ENCODE measurements around the gene TAF6L. TPM values are rescaled to one million over a fixed set of nuclear protein-coding genes. Genes with fewer than 3 reads are reported as not detected.
A peak's percentile ranks its signal among the peaks of the same experiment; 100 is the strongest.

TAF6L gene
- total and polyA plus RNA-seq, 2 donors (not counting 1 experiment from before 2014, with no cell fraction given): 28.2 to 48.2 TPM

GRCh38 chr11:62788991-62789390 lies 17.8 kb downstream of the TAF6L start:
- ChIA-PET POLR2A (interaction anchor here (0.7 to 3.7 kb wide), 8 partner anchors 17 to 67 kb away, joined by 3 to 22 read pairs (median 4); partner anchors contain the start of genes POLR2G, STX5, TEX54 and WDR74), CTCF (interaction anchor here (0.7 to 7.2 kb wide), 3 partner anchors 75 to 822 kb away, joined by 3 to 101 read pairs (median 39); partner anchors contain the start of genes FTH1 and SLC3A2)
- peaks cover 40% of the 10 kb centered on the region for H3K79me2 ChIP-seq (ENCODE audit: control insufficient read depth, insufficient read depth, low read length)
- H3K27ac Mint-ChIP-seq: peak overlapping the region; percentile 71
- no peaks in the 10 kb centered on the region for H3K27me3 Mint-ChIP-seq
- peak overlapping the region; percentile 91 for H3K4me3 Mint-ChIP-seq
- peaks cover 15% of the 10 kb centered on the region for H4K20me1 ChIP-seq (ENCODE audit: control insufficient read depth, insufficient read depth, low read length, poor library complexity, severe bottlenecking)
- H3K4me1 Mint-ChIP-seq: peaks cover 54% of the 10 kb centered on the region
- no peak overlapping the region for H3K4me3 ChIP-seq (ENCODE audit: control extremely low read depth in 1 of 5, extremely low read depth in 1 of 5, insufficient read depth in 1 of 5, low read depth in 2 of 5, low read length in 4 of 5)
- 88% methylated on average over 1 of the region's 5 CpGs for WGBS (ENCODE audit: insufficient coverage)
- peaks cover 33 to 41% of the 10 kb centered on the region in 2 donors for H3K4me1 ChIP-seq (ENCODE audit: control insufficient read depth in 2 of 2, insufficient read depth in 2 of 2, low read length in 2 of 2)
- TF ChIP-seq, protein P1, sequence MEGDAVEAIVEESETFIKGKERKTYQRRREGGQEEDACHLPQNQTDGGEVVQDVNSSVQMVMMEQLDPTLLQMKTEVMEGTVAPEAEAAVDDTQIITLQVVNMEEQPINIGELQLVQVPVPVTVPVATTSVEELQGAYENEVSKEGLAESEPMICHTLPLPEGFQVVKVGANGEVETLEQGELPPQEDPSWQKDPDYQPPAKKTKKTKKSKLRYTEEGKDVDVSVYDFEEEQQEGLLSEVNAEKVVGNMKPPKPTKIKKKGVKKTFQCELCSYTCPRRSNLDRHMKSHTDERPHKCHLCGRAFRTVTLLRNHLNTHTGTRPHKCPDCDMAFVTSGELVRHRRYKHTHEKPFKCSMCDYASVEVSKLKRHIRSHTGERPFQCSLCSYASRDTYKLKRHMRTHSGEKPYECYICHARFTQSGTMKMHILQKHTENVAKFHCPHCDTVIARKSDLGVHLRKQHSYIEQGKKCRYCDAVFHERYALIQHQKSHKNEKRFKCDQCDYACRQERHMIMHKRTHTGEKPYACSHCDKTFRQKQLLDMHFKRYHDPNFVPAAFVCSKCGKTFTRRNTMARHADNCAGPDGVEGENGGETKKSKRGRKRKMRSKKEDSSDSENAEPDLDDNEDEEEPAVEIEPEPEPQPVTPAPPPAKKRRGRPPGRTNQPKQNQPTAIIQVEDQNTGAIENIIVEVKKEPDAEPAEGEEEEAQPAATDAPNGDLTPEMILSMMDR (IDR thresholded peaks at IDR 0.05): no peak
- no peak for TF ChIP-seq EZH2 (IDR thresholded peaks at IDR 0.05; ENCODE audit: borderline replicate concordance, insufficient read depth, low read depth, low read length, poor library complexity, severe bottlenecking)
- no peak overlapping the region for H2AFZ ChIP-seq (ENCODE audit: insufficient read depth, low read depth, low read length, poor library complexity, severe bottlenecking)
- peaks cover 0 to 32% of the 10 kb centered on the region in 2 experiments for H3K36me3 ChIP-seq (replicated peaks in 1 of 2; ENCODE audit: control extremely low read depth in 1 of 2, control insufficient read depth in 1 of 2, extremely low read depth in 1 of 2, insufficient read depth in 2 of 2, low read length in 1 of 2)
- H3K27ac ChIP-seq (ENCODE audit: low read length in 2 of 2): peak overlapping the region in 1 of 2 donors; percentile 32
- no peaks in the 10 kb centered on the region for H3K9me3 ChIP-seq (ENCODE audit: control extremely low read depth in 1 of 3, control insufficient read depth in 2 of 3, insufficient read depth in 1 of 3, low read length in 2 of 3)
- H3K27me3 ChIP-seq (replicated peaks in 1 of 4; ENCODE audit: control extremely low read depth in 1 of 4, control insufficient read depth in 3 of 4, insufficient read depth in 4 of 4, low read length in 3 of 4): no peaks in the 10 kb centered on the region
- H3K9me3 Mint-ChIP-seq (ENCODE audit: insufficient read depth): no peaks in the 10 kb centered on the region
- no peak for ATAC-seq (ENCODE audit: low read depth)
- H3K4me2 ChIP-seq (replicated peaks; ENCODE audit: low read depth, low read length, poor library complexity, severe bottlenecking): no peak overlapping the region
- no peak overlapping the region for H3K9ac ChIP-seq (ENCODE audit: low read length)
- DNase-seq: no peak
- intact Hi-C loops (cut with micrococcal nuclease): loop anchor here (10.0 kb wide), 1 partner anchor 394 kb away; no protein-coding TSS in a partner anchor

GRCh38 chr11:62789576-62789975 lies 18.4 kb downstream of the TAF6L start:
- no peak overlapping the region for H3K27ac ChIP-seq (ENCODE audit: low read length in 2 of 2)
- CTCF ChIA-PET: interaction anchor here (0.5 to 7.2 kb wide), 4 partner anchors 33 to 91 kb away, joined by 3 to 101 read pairs (median 23); partner anchors contain the start of gene SLC3A2
- no peak overlapping the region for H3K9ac ChIP-seq (ENCODE audit: low read length)
- DNase-seq: no peak
- H3K4me2 ChIP-seq (replicated peaks; ENCODE audit: low read depth, low read length, poor library complexity, severe bottlenecking): no peak overlapping the region
- Mint-ChIP-seq H3K9me3 (ENCODE audit: insufficient read depth) (no peaks in the 10 kb centered on the region), H3K27ac (peak overlapping the region; percentile 71), H3K4me1 (peaks cover 54% of the 10 kb centered on the region), H3K4me3 (peak overlapping the region; percentile 91), H3K27me3 (no peaks in the 10 kb centered on the region)
- peaks cover 15% of the 10 kb centered on the region for H4K20me1 ChIP-seq (ENCODE audit: control insufficient read depth, insufficient read depth, low read length, poor library complexity, severe bottlenecking)
- ATAC-seq (ENCODE audit: low read depth): no peak
- no peak overlapping the region for H3K4me3 ChIP-seq (ENCODE audit: control extremely low read depth in 1 of 5, extremely low read depth in 1 of 5, insufficient read depth in 1 of 5, low read depth in 2 of 5, low read length in 4 of 5)
- H3K36me3 ChIP-seq (replicated peaks in 1 of 2; ENCODE audit: control extremely low read depth in 1 of 2, control insufficient read depth in 1 of 2, extremely low read depth in 1 of 2, insufficient read depth in 2 of 2, low read length in 1 of 2): peaks cover 0 to 38% of the 10 kb centered on the region in 2 experiments
- intact Hi-C loops (cut with micrococcal nuclease): loop anchor here (10.0 kb wide), 1 partner anchor 395 kb away; no protein-coding TSS in a partner anchor
- WGBS (ENCODE audit: insufficient coverage): 86% methylated on average over 3 of the region's 3 CpGs
- POLR2A ChIA-PET: interaction anchor here (0.6 to 3.7 kb wide), 10 partner anchors 17 to 66 kb away, joined by 3 to 22 read pairs (median 4); partner anchors contain the start of genes POLR2G, STX5, TEX54 and WDR74
- no peak overlapping the region for H2AFZ ChIP-seq (ENCODE audit: insufficient read depth, low read depth, low read length, poor library complexity, severe bottlenecking)
- H3K4me1 ChIP-seq (ENCODE audit: control insufficient read depth in 2 of 2, insufficient read depth in 2 of 2, low read length in 2 of 2): peaks cover 33 to 41% of the 10 kb centered on the region in 2 donors
- TF ChIP-seq, protein P1 (IDR thresholded peaks at IDR 0.05): no peak
- TF ChIP-seq EZH2 (IDR thresholded peaks at IDR 0.05; ENCODE audit: borderline replicate concordance, insufficient read depth, low read depth, low read length, poor library complexity, severe bottlenecking): no peak
- H3K9me3 ChIP-seq (ENCODE audit: control extremely low read depth in 1 of 3, control insufficient read depth in 2 of 3, insufficient read depth in 1 of 3, low read length in 2 of 3): no peaks in the 10 kb centered on the region
- no peaks in the 10 kb centered on the region for H3K27me3 ChIP-seq (replicated peaks in 1 of 4; ENCODE audit: control extremely low read depth in 1 of 4, control insufficient read depth in 3 of 4, insufficient read depth in 4 of 4, low read length in 3 of 4)
- H3K79me2 ChIP-seq (ENCODE audit: control insufficient read depth, insufficient read depth, low read length): peaks cover 40% of the 10 kb centered on the region

All from B cell (primary cell).